CD4-positive, alpha-beta T cell treated with Interleukin-17A for 4 hours (primary cell): ENCODE measurements around the gene HMGCR.

Source experiments
- DNase-seq: peaks from one replicate; pipeline ENCODE4 v3.0.0-alpha.2; 2020; ENCODE audit warnings: mixed read lengths

Gene HMGCR

GRCh38 chr5:75341934-75342333 is 4.9 kb downstream of the HMGCR start:
- no peak for DNase-seq

- DNase-seq = no peak
These were observed 5.8 kb downstream of the HMGCR start for GRCh38 chr5:75342836-75343235.

GRCh38 chr5:75348241-75348640 is 11.2 kb downstream of the HMGCR start:
- DNase-seq = no peak

- no peak for DNase-seq
These were observed 12.6 kb downstream of the HMGCR start for GRCh38 chr5:75349663-75350062.

DNA sequence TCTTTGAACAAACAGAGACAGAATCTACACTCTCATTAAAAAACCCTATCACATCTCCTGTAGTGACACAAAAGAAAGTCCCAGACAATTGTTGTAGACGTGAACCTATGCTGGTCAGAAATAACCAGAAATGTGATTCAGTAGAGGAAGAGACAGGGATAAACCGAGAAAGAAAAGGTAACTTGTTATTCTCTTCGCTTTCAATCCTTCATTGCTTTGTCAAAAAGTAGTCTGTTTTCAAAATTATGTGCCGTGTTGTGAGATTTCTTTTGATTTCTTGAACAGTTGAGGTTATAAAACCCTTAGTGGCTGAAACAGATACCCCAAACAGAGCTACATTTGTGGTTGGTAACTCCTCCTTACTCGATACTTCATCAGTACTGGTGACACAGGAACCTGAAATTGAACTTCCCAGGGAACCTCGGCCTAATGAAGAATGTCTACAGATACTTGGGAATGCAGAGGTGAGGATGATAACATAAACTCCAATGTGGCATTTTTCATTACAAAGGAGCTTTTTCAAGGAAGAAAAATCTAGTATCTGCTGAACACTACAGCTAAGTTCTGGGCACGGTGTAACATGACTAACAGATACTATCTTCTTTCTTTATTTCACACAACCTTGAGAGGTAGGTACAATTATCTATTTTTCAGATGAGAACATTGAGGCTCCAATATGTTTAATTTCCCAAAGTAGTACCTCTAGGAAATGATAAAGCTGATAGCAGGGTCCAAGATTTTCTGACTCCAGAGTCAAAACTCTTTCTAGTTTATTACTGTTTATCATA is 14.3 kb downstream of the HMGCR start:
- no peak for DNase-seq

DNA sequence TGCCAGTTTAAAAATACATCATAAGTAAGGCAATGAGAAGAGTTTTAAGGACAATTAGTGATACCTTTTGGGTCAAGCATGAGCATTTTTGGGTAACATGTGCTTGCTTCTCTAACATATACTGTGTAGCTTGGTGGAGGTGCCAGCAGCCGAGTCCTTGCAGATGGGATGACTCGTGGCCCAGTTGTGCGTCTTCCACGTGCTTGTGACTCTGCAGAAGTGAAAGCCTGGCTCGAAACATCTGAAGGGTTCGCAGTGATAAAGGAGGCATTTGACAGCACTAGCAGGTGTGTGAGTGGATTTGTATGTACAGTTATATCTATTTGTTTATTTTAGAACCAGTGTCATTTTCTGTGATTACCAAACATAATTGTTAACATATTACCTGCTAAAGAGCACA is 18.2 kb downstream of the HMGCR start:
- DNase-seq = no peak

DNA sequence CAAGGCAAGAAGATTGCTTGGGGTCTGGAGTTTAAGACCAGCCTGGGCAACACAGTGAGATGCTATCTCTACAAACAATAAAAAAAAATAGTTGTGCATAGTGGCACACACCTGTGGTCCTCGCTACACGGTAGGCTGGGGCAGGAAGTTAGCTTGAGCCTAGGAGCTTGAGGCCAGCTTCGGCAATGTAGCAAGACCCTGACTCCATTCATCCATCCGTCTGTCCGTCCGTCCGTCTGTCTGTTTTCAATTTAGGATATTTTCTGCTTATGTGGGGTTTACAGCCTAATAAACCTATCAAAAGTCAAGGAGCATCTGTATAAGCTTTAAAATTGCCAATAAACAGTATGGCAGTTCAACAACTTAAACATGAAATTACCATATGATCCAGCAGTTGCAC is 19.7 kb downstream of the HMGCR start:
- DNase-seq = no peak

GRCh38 chr5:75358117-75358516 is 21.1 kb downstream of the HMGCR start:
- DNase-seq = no peak

GRCh38 chr5:75361310-75361709 is 24.3 kb downstream of the HMGCR start:
- DNase-seq = no peak

- no peak for DNase-seq
These were observed 25.5 kb downstream of the HMGCR start for GRCh38 chr5:75362474-75362975.

GRCh38 chr5:75363111-75363510 is 26.1 kb downstream of the HMGCR start:
- DNase-seq = no peak

DNA sequence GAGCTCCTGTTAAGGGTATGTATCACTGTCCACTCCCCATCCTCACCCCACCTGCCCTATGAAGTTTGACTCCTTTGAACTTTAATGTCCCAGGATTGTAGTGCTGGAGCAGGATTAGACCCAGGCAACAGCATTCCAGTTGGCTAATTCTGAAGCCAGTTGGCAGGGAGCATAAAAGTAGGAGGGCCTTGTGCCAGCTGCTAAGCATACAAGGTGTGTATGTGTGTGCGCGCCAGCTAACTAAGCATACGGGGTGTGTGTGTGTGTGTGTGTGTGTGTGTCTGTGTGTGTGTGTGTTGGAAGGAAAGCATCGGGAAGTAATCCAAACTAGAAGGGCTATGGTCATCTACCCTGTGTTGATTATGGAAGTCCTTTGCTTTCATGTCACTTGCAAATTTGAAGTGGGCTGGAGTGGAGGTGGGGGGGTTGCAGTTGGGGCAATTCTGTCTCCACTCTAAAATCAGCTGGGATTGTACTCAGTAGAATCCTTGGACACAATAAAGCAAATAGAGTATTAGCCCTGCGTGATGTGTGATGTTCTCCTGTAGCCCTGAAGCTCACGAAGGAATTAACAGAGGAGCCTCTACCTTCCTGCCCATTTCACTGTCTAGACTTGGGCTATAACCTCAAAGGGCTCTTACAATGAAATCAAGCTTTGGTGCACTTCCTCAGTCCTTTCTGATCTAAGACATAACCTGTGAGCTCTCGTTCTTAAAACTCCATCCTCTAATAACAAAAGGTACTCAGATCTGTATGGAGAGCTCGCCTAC is 26.9 kb downstream of the HMGCR start:
- DNase-seq = no peak

DNA sequence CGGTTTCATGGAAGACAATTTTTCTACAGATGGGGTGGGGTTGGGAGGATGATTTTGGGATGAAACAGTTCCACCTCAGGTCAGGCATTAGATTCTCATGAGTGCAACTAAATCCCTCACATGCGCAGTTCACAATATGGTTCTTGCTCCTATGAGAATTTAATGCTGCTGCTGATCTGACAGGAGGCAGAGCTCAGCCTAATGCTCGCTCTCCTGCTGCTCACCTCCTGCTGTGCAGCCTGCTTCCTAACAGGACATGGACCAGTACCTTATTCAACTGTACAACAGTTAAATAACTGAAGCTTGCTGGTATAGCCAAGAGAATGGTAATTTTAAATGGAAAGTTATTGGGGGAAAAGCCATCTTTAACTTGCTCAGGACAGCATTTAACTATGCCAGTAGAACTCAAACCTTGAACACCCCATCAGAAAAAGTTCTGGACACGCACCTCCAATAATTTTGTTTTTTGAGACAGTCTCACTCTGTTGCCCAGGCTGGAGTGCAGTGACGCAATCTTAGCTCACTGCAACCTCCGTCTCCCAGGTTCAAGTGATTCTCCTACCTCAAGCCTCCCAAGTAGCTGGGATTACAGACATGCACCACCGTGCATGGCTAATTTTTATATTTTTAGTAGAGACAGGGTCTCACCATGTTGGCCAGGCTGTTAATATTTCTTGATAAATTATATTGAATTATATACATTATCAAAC is 27.7 kb downstream of the HMGCR start:
- no peak for DNase-seq

GRCh38 chr5:75365740-75366139 is 28.7 kb downstream of the HMGCR start:
- DNase-seq = no peak

GRCh38 chr5:75366787-75367186 is 29.8 kb downstream of the HMGCR start:
- no peak for DNase-seq

DNA sequence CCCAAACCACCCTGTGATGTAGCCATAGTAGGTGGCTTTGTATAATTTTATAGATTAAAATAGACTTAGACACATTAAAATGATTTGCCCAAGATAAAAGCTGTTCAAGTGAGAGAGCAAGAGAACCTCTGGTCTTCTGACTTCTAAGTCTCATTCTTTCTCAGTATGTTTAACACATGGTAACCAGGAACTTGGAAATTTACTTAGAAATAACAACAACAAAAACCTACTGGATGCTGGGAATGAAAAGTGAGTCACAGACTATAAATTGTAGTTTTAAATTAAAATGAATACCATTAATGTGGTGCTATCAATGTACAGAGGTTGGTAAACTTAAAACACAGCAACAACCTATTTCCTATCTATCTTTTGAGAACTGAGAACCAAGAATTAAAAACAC is 30.4 kb downstream of the HMGCR start:
- DNase-seq = no peak

DNA sequence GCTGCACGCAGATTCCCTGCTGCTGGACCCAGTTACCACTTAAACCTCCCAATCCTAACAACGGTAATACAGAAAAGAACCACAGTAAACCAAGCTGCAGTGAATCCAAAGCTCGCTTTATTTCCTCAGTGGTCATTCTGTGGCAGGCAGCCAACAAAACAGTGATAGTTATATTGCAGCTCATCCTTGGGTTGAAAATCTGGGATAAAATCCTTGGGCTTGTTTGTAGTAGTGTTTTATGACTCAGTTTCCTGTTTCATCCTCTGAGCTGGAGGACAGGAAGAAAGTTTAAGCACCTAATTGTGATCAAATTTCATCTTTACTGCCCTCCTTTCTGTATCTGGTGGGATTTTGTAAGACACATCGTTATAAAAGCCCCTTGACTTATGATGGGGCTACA is 31.4 kb downstream of the HMGCR start:
- no peak for DNase-seq

DNA sequence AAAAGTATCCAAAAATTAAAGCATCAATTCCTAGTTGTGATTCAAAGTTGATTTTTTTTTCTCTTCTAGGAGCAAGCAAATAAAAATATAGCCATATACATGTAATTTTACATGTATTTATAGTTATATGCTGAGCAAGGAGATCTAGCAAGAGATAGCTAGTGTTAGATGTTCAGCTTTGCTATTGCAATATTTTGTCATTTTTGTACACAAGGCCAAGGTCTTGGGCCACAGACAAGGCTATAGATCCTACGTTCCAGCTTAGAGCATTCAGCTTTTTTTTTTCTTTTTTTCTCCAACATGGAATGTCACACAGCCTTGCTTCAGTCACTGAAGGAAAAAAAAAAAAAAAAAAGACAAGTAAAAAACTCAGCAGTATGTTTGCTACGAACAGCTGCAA is 36.8 kb downstream of the HMGCR start:
- DNase-seq = no peak

DNA sequence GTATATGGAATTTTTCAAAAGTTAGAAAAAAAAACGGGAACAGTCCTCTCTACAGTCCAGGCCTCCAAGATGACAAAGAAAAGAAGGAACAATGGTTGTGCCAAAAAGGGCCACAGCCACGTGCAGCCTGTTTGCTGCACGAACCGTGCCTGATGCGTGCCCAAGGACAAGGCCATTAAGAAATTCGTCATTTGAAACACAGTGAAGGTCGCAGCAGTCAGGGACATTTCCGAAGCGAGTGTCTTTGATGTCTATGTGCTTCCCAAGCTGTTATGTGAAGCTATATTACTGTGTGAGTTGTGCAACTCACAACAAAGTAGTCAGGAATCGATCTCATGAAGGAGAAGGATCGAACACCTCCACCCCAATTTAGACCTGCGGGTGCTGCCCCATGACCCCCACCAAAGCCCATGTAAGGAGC is 37.4 kb downstream of the HMGCR start:
- no peak for DNase-seq

DNA sequence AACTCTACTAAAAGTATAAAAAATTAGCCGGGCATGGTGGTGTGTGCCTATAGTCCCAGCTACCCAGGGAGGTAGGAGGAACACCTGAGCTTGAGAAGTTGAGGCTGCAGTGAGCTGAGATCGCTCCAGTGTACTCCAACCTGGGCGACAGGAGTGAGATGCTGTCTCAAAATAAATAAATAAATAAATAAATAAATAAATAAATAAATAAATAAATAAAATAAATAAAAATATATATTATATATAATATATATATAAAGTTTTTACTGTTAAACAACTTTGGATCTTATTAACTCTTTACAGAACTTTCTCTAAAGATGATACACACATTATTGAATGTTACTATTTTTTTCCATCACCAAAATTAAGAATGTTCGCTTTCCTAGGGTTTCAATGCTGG is 38.4 kb downstream of the HMGCR start:
- no peak for DNase-seq

GRCh38 chr5:75380099-75380498 is 43.1 kb downstream of the HMGCR start:
- DNase-seq = no peak

DNA sequence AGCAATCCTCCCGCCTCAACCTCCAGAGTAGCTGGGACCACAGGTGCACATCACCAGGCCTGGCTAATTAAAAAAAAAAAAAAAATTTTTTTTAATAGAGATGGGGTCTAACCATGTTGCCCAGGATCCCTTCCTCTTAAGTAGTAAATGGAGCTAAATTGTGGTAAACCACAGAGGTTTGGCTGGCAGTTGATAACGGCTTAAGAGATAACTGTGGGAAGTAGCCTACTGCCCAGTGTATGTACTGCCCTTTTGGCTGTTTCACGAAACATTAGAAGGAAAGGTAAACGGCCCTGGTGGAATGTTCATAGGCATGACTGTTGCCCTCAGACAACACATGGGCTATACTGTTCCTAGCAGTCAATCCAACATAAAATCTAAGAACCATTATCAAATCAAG is 44.4 kb downstream of the HMGCR start:
- no peak for DNase-seq

- no peak for DNase-seq
These were observed 47.2 kb downstream of the HMGCR start for GRCh38 chr5:75384218-75384617.

GRCh38 chr5:75387806-75388205 is 50.8 kb downstream of the HMGCR start:
- DNase-seq = no peak
